Subcutaneous abdominal adipose tissue (tissue), 5 donors: ENCODE data around the gene MPV17L2.
A peak's percentile ranks its signal among the peaks of the same experiment; 100 is the strongest.

ENCODE experiments used
- H3K27ac ChIP-seq: one replicate; pipeline ENCODE4 v1.7.0; 2013; ENCODE audit warnings: low read depth, mild to moderate bottlenecking, inconsistent platforms, low read length, moderate library complexity
- H3K27me3 ChIP-seq, 5 donors: one replicate each; pipeline ENCODE4 v1.7.0; 2013; ENCODE audit warnings: low read length in 5 of 5, inconsistent platforms in 1 of 5; ENCODE audit not compliant: control insufficient read depth in 5 of 5, insufficient read depth in 4 of 5
- H3K36me3 ChIP-seq, 5 donors: one replicate each; pipeline ENCODE4 v1.7.0; 2013; ENCODE audit warnings: low read length in 5 of 5; ENCODE audit not compliant: control insufficient read depth in 5 of 5, insufficient read depth in 5 of 5
- H3K4me1 ChIP-seq, 5 donors: one replicate each; pipeline ENCODE4 v1.7.0; 2013; ENCODE audit warnings: low read length in 5 of 5, mild to moderate bottlenecking in 3 of 5, moderate library complexity in 1 of 5; ENCODE audit not compliant: control insufficient read depth in 5 of 5, insufficient read depth in 5 of 5
- H3K4me3 ChIP-seq, 5 donors: one replicate each; pipeline ENCODE4 v1.7.0; 2013; ENCODE audit warnings: low read length in 5 of 5, low read depth in 1 of 5
- H3K9ac ChIP-seq, 5 donors: one replicate each; pipeline ENCODE4 v1.7.0; 2013; ENCODE audit warnings: low read length in 5 of 5, mild to moderate bottlenecking in 4 of 5, moderate library complexity in 3 of 5
- H3K9me3 ChIP-seq, 5 donors: one replicate each; pipeline ENCODE4 v1.7.0; 2013; ENCODE audit warnings: low read length in 5 of 5; ENCODE audit not compliant: control insufficient read depth in 5 of 5
- donor health status: healthy.
- donor health status: healthy.
- donor health status: healthy.
- donor health status: healthy.
- donor health status: healthy.

The MPV17L2 gene

DNA sequence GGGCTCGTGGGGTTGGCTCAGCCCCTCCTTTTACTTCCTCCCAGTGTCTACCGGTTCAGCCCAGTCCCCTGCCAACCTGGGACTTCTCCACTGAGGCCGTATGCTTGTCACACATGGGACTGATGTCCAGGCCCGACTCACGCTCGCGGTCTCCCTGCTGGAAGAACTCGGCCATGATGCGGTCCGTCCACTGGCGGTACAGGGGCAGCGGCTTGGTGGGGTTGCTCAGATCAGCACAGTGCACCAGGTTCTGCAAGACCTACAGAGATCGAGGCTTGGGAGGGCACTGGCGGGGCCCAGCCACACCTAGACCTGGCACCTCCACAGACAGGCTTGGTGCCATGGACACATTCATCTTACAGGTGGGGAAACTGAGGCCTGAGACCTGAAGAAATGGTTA is 18.7 kb downstream of the MPV17L2 start:
- no peaks in the 10 kb centered on the region for H3K9me3 ChIP-seq
- no peaks in the 10 kb centered on the region for H3K4me1 ChIP-seq
- peaks cover 0 to 24% (median 9%) of the 10 kb centered on the region in 5 donors for H3K27me3 ChIP-seq
- no peak overlapping the region for H3K4me3 ChIP-seq
- no peaks in the 10 kb centered on the region for H3K36me3 ChIP-seq
- no peak overlapping the region for H3K27ac ChIP-seq
- H3K9ac ChIP-seq = no peak overlapping the region

DNA sequence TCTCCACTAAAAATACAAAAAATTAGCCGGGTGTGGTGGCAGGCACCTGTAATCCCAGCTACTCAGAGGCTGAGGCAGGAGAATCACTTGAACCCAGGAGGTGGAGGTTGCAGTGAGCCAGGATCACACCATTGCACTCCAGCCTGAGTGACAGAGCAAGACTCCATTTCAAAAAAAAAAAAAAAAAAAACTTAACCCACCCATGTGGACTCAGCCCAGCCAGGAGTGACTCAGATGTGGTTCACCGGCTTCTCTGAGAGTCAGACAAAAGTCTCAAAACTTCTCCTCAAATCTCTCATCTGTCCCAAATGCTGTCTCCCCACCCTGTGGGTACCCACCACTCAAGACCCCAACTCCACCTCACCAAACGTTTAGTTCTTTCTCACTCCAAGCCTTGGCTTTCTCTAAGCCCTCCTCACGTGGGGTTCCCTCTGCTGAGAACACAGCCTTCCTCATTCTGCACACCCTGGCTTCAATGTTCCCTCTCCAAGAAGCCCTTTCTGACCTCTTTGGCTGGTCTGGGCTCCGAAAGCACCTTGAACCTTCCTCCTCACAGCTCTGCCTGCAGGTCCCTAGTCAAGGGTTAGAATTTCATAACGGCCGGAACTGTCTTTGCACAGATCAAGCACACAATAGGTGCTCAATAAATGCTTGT is 21.9 kb downstream of the MPV17L2 start:
- Histone ChIP-seq H3K27me3 (peaks cover 0 to 20% (median 8%) of the 10 kb centered on the region in 5 donors), H3K9ac (no peak overlapping the region), H3K4me3 (no peak overlapping the region), H3K27ac (no peak overlapping the region), H3K9me3 (no peaks in the 10 kb centered on the region), H3K36me3 (no peaks in the 10 kb centered on the region), H3K4me1 (no peaks in the 10 kb centered on the region)

DNA sequence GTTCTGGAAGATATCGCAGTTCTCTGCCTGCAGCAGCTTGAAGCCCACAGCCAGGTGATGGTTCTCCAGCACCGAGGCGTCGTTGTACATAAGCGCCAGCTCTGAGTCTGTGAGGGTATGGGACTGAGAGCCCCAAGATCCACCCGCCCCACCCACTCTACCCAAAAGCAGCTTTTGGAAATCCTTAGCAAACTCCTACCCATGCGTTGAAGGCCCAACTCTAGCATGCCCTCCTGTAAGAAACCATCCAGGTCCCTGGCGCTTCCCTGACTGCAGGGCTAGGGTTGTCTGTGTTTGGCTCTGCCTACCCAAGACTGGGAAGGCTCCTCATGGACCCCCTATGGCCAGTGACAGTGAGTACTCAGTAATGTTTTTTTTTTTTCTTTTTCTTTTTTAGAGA is 23.8 kb downstream of the MPV17L2 start:
- H3K4me3 ChIP-seq = no peak overlapping the region
- H3K27me3 ChIP-seq = peaks cover 0 to 19% (median 8%) of the 10 kb centered on the region in 5 donors
- no peaks in the 10 kb centered on the region for H3K9me3 ChIP-seq
- no peaks in the 10 kb centered on the region for H3K36me3 ChIP-seq
- no peaks in the 10 kb centered on the region for H3K4me1 ChIP-seq
- no peak overlapping the region for H3K27ac ChIP-seq
- H3K9ac ChIP-seq = no peak overlapping the region

DNA sequence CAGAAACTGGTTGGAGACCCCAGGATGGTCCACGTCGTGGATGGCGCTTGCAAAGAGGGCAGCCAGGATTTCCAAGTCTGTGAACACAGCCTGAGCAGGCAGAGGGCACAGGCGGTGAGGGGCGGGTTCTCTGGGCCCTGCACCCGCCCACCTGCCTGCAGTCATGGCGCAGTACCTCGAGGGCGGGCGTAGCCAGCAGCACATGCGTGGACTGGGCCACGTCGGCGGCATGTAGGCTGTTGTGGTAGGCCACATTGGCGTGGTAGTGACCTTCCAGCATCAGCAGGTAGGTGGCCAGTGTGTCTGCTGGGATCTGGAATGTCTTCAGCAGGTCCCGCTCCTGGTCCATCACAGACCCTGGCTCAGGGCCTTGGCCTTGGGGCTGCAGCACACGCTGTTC is 25.1 kb downstream of the MPV17L2 start:
- Histone ChIP-seq H3K36me3 (no peaks in the 10 kb centered on the region), H3K9me3 (no peaks in the 10 kb centered on the region), H3K27me3 (peaks cover 0 to 23% (median 11%) of the 10 kb centered on the region in 5 donors)

DNA sequence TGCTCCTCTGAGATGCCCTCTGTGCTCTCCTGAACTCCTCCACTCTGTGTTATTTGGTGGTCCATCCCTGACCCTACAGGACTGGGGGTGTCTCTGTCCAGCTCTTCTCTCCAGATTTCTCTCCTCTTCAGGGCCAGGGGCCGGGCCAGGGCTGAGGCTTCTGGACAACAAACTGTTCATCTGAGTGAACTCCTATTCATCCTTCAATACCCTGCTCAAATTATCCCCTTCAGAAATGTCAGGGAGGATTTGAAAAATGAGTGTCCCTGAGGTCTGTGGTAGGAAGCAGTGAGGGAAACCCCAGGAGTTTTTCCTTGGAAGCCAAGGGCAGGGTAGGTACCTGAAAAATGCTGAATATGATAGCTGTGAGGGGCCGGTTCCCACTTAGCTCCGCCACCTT is 25.6 kb downstream of the MPV17L2 start:
- Histone ChIP-seq H3K4me1 (peaks cover 0 to under 1% (median 0%) of the 10 kb centered on the region in 5 donors), H3K27ac (no peak overlapping the region), H3K4me3 (no peak overlapping the region), H3K36me3 (no peaks in the 10 kb centered on the region), H3K9me3 (no peaks in the 10 kb centered on the region), H3K27me3 (peaks cover 0 to 23% (median 11%) of the 10 kb centered on the region in 5 donors), H3K9ac (no peak overlapping the region)

More for the DNA sequence above, 25.1 kb downstream of the MPV17L2 start:
- Histone ChIP-seq H3K9ac (no peak overlapping the region), H3K27ac (no peak overlapping the region), H3K4me3 (no peak overlapping the region), H3K4me1 (no peaks in the 10 kb centered on the region)

DNA sequence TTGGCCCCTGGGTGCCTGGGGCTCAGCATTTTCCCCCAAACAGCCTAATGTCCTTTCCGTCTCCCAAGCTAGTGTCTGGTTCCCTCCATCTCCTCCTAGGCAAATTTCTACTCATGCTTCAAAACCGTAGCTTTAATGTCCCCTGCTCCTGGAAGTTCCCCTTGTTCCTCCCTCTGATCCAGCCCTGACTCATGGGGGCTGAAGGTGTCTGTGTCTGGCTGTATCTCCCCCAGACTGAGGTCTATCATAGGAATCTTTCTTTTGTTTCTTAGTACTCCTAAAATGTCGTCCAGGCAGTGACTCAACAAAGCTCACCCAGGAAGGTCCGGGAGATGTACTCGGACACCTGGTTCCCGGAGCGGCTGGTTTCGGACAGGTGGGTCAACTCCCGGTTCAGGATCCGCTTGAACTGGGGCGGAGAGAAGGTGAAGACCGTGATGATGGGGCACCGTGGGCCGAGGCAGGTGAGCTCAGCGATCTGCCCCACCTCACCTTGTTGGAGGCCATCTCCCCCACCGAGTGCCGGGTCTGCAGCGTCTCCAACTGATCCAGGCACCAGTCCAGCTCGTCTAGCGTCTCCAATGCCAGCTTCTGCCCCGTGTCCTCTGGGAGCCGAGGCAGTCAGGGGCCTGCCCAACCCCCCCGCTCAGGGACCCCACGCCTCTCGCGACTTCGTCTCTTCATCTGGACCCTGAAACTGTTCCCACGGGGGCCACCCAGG is 27.1 kb downstream of the MPV17L2 start:
- peaks cover 2 to 23% (median 15%) of the 10 kb centered on the region in 5 donors for H3K27me3 ChIP-seq
- no peak overlapping the region for H3K27ac ChIP-seq
- H3K9ac ChIP-seq = no peak overlapping the region
- H3K4me1 ChIP-seq = peaks cover 0 to 14% (median 12%) of the 10 kb centered on the region in 5 donors
- H3K36me3 ChIP-seq = no peaks in the 10 kb centered on the region
- no peak overlapping the region for H3K4me3 ChIP-seq
- H3K9me3 ChIP-seq = no peaks in the 10 kb centered on the region

DNA sequence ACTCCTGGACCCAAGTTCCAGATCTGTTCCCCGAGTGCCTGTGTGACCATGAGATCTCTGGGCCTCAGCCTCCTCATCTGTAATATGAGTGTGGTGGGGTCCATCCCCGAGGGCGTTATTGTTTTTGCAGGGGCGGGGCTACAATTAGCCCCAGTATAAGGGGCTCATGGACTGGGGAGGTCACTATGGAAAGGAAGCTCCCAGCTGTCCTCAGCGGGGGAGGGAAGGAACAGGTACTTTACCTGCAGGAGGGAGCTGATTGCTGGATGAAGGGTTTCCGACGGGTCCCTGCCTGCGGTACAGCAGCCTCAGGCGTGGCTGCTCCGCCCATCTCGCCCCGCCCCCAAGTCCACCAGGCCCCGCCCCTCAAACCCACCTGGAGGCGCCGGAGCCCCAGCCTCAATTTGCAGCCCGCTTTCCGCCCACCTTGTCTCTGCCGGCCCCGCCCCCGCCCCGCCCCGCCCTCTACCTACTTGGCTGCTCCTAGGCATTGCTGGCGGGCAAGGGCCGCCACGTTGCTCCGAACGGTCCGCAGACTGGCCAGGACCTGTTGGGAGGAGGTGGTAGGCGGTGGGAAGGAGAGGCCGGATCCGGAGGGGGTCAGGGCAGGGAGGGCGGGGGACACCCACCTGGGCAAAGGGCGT is 27.7 kb downstream of the MPV17L2 start:
- Histone ChIP-seq H3K4me1 (peaks cover 0 to 21% (median 18%) of the 10 kb centered on the region in 5 donors), H3K27ac (no peak overlapping the region), H3K9me3 (no peaks in the 10 kb centered on the region), H3K9ac (no peak overlapping the region), H3K36me3 (no peaks in the 10 kb centered on the region), H3K27me3 (peaks cover 9 to 30% (median 22%) of the 10 kb centered on the region in 5 donors), H3K4me3 (no peak overlapping the region)

DNA sequence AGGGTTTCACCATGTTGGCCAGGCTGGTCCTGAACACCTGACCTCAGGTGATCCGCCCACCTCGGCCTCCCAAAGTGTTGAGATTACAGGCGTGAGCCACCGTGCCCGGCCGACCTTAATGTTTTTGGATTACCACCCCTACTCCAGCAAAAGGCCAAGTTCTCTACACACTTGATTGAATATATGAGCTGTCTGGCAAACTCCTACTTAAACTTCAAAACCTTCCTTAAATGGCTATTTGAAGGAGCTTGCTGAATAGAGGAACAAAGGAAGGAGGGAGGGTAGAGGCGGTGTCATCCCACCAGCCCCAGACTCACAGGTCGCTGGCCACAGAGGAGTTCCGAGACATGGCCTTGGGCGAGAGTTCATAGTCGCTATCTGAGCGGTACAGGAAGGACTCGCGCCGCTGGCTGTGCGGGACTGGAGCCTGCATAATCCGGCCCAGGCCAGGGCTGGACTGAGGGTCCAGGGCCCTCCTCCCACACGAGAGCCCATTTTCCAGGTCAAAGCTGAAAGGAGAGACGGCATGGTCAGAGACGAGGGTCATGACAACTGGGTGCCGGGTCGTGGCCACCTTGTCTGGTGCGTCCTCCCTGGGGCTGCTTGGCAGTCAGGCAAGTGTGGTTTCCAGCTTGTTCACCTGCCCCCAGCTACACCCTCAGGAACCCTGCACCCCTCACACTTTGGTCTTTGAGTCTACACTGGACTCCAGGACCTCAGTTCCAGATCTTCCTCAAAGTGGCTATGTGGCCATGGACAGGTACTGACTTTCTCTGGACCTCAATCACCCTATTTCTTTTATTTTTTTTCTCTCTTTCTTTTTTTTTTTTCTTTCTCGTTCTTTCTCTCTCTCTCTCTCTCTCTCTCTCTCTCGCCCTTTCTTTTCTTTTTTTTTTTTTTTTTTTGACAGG is 29.1 kb downstream of the MPV17L2 start:
- peaks cover 17 to 40% (median 31%) of the 10 kb centered on the region in 5 donors for H3K27me3 ChIP-seq
- peaks cover 0 to 24% (median 22%) of the 10 kb centered on the region in 5 donors for H3K4me1 ChIP-seq
- no peaks in the 10 kb centered on the region for H3K36me3 ChIP-seq
- no peak overlapping the region for H3K4me3 ChIP-seq
- no peaks in the 10 kb centered on the region for H3K9me3 ChIP-seq
- no peak overlapping the region for H3K27ac ChIP-seq
- no peak overlapping the region for H3K9ac ChIP-seq

DNA sequence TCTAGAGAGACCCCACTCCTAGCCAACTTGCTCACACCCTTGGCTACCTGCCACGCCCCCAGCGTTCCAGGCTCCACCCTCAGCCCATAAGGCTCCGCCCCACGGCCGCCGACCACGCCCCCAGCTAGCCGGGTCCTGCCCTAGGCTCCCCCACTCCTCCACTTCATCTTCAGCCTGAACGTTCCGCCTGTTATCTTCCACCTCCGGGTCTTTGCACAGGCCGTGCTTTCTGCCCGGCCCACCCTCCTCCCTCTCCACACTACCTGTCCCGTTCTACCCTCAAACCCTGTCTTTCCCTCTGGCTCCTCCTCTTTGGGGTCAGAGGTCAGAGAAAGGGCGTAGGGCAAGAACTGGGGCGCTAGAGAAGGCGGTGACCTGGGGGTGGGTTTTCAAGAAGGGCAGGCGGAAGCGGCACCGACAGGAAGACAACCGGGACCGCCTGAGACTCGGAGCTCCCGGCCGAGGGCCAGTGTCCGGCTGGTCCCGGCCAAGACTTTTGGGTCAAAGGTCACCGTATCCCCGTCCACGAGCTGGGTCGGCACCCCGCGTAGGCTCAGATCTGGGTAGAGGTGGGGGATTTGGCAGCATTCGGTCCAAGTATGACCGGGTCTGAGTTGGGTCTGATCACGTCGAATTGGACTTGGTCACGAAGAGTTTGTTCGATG is 31.0 kb downstream of the MPV17L2 start:
- Histone ChIP-seq H3K9me3 (no peaks in the 10 kb centered on the region), H3K9ac (peak overlapping the region; percentile 40 to 87 (median 57)), H3K27ac (no peak overlapping the region), H3K4me3 (peak overlapping the region; percentile 54 to 68 (median 63)), H3K4me1 (peaks cover 0 to 24% (median 22%) of the 10 kb centered on the region in 5 donors), H3K36me3 (no peaks in the 10 kb centered on the region), H3K27me3 (peaks cover 26 to 50% (median 40%) of the 10 kb centered on the region in 5 donors)
